Gastroesophageal sphincter (tissue), 3 donors: Measurements from ENCODE around the gene MTREX.

Experiments used
- CTCF ChIP-seq, 4 experiments: fragments of 200-600 bp in 2 of 4; fragments of 450-650 bp in 2 of 4; sonication (generic) in 1 of 4; IDR thresholded peaks; one replicate each; pipeline ENCODE4 v1.5.1; 2017 to 2019; ENCODE audit warnings: antibody characterized with exemption in 4 of 4, mild to moderate bottlenecking in 2 of 4, moderate library complexity in 2 of 4
- EP300 ChIP-seq: sonication (generic); formaldehyde crosslinking; IDR thresholded peaks from one replicate; pipeline ENCODE4 v1.6.1; 2017; ENCODE audit warnings: antibody characterized with exemption, mild to moderate bottlenecking
- POLR2A ChIP-seq, 2 donors: fragments of 450-650 bp; IDR thresholded peaks; one replicate each; pipeline ENCODE4 v1.6.1; 2017; ENCODE audit warnings: antibody characterized with exemption in 2 of 2, mild to moderate bottlenecking in 2 of 2, moderate library complexity in 1 of 2
- POLR2AphosphoS5 ChIP-seq: sonication (generic); formaldehyde crosslinking; IDR thresholded peaks from one replicate; pipeline ENCODE4 v1.6.1; 2017; ENCODE audit warnings: antibody characterized with exemption

GRCh38 chr5:55319491-55319890, 11.7 kb downstream of the MTREX start:
- TF ChIP-seq EP300 (no peak), CTCF (IDR thresholded peaks at IDR 0.05) (no peak), POLR2A (IDR thresholded peaks at IDR 0.05) (no peak), POLR2AphosphoS5 (no peak)
